ENCODE data around the gene SLC4A11. TPM values are rescaled to one million over a fixed set of nuclear protein-coding genes. Genes with fewer than 3 reads are reported as not detected.
"Not testable (repeated sequence)": the region's sequence is repeated elsewhere in the genome, so short reads cannot be mapped to it uniquely, and the experiment has no call there.

Gene SLC4A11
- polyA plus RNA-seq, 1 donor (not counting 4 experiments of a cell fraction or from before 2014, with no cell fraction given), result 4.7 TPM

DNA sequence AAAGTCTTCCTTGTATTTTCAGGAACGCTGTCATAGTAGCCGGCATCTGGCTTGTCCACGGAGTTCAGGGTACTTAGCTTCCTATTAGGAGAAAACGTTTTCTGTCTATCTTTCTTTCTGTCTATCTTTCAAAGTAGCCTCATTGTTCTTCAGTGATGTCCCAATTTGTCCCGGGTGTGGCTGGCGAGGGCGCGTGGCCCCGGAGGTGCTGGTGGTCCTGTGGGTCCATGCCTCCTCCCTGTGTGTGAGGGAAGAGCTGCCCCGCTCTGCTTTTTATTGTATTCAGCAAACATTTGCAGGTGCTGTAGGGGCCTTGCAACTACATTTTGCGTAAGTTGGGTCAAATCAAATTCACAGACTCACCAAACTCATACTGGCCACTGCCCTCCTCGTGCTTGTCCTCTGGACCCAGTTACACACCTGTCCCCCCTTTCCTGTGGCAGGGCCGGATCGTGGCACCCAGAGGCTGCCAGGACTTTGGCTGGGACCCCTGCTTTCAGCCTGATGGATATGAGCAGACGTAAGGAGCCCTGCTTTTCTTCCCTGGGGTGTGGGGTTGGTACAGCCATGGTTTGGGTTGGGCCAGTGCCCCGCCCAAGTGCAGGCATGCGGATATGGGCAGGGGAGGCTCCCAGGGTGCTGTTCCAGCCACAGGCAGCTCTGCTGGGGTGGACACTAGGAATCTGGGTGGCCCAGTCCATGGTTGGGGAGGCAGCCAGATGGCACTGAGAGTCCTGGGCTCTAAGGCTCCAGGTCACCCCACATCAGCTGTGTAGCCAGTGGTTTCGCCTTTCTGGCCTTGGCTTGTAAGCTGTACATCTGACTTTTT is 17.4 kb downstream of the SLC4A11 start:
- no peaks in the 10 kb centered on the region for H3K9me1 ChIP-seq (ENCODE audit: control insufficient read depth, extremely low read depth, insufficient read depth, low read length)
- peak overlapping the region; percentile 26 for H3K27ac ChIP-seq (ENCODE audit: control insufficient read depth, insufficient read depth, low read length)
- DNase-seq (ENCODE audit: low read depth, low spot score) (no peak), FAIRE-seq (no peak)
- no peak overlapping the region for H3K4me3 ChIP-seq (ENCODE audit: control insufficient read depth in 2 of 3, extremely low read depth in 1 of 3, insufficient read depth in 2 of 3, low read depth in 1 of 3, low read length in 3 of 3)
- no peaks in the 10 kb centered on the region for H4K20me1 ChIP-seq (ENCODE audit: control insufficient read depth, extremely low read depth, insufficient read depth, low read length)
- TF ChIP-seq, protein P1, sequence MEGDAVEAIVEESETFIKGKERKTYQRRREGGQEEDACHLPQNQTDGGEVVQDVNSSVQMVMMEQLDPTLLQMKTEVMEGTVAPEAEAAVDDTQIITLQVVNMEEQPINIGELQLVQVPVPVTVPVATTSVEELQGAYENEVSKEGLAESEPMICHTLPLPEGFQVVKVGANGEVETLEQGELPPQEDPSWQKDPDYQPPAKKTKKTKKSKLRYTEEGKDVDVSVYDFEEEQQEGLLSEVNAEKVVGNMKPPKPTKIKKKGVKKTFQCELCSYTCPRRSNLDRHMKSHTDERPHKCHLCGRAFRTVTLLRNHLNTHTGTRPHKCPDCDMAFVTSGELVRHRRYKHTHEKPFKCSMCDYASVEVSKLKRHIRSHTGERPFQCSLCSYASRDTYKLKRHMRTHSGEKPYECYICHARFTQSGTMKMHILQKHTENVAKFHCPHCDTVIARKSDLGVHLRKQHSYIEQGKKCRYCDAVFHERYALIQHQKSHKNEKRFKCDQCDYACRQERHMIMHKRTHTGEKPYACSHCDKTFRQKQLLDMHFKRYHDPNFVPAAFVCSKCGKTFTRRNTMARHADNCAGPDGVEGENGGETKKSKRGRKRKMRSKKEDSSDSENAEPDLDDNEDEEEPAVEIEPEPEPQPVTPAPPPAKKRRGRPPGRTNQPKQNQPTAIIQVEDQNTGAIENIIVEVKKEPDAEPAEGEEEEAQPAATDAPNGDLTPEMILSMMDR (optimal IDR thresholded peaks at IDR 0.05 in 1 of 3, IDR thresholded peaks at IDR 0.05 in 1 of 3, conservative IDR thresholded peaks at IDR 0.05 in 1 of 3; ENCODE audit: extremely low read depth in 1 of 3, insufficient read depth in 2 of 3, low read length in 3 of 3), result no peak
- TF ChIP-seq EZH2 (IDR thresholded peaks at IDR 0.05; ENCODE audit: low read length), result no peak
- no peak overlapping the region for H2AFZ ChIP-seq (ENCODE audit: control insufficient read depth, low read length)
- H3K9me3 ChIP-seq (ENCODE audit: control insufficient read depth, low read depth, low read length), result no peaks in the 10 kb centered on the region
- peaks cover 13% of the 10 kb centered on the region for H3K4me1 ChIP-seq (ENCODE audit: control insufficient read depth, extremely low read depth, insufficient read depth, low read length)
- peaks cover 16 to 22% of the 10 kb centered on the region in 2 experiments for H3K36me3 ChIP-seq (ENCODE audit: control insufficient read depth in 2 of 2, extremely low read depth in 1 of 2, insufficient read depth in 2 of 2, low read length in 2 of 2)
- peak overlapping the region; percentile 28 for H3K9ac ChIP-seq (ENCODE audit: control insufficient read depth, extremely low read depth, insufficient read depth, low read length)
- no peaks in the 10 kb centered on the region for H3K27me3 ChIP-seq (ENCODE audit: control insufficient read depth, extremely low read depth, insufficient read depth, low read length)
- H3K4me2 ChIP-seq (ENCODE audit: control insufficient read depth, extremely low read depth, insufficient read depth, low read depth, low read length), result no peak overlapping the region
- H3K79me2 ChIP-seq (ENCODE audit: control insufficient read depth, insufficient read depth, low read length), result no peaks in the 10 kb centered on the region
- dilution Hi-C loops (cut with MboI; ENCODE audit: extremely low pct_ligation_motif_present, low sequenced_read_pairs), result no loop called here

DNA sequence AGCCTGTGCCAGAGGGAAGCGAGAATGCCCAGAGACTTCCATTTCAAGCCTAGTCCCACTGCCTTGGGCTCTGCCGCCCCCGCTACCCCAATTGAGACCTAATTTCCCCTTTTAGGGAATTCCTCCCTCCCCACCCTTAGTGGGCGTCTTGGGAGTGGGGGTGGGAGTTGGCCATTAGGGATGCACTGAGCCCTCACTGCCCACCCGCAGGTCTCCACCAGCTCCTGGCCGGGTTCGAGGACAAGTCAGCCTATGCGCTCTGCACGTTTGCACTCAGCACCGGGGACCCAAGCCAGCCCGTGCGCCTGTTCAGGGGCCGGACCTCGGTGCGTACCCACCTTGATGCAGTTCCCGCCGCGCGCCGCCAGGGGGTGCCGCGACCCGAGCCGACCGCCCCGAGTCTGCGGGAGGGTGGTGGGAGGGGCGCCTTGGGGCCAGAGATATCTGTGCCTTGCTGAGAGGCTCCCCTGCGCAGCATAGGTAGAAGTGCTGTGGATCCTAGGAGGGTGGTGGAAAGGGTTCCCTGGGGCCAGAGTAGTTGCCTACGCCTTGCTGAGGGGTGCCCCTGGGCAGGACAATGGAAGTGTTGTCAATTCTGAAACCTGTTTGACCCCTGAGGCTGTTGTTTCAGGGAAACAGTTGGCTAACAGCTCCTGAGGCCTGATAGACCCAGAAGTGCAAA is 20.5 kb downstream of the SLC4A11 start:
- DNase-seq (ENCODE audit: low read depth, low spot score), result no peak
- no peak overlapping the region for H3K27ac ChIP-seq (ENCODE audit: control insufficient read depth, insufficient read depth, low read length)
- no peak for FAIRE-seq
- no peaks in the 10 kb centered on the region for H3K9me1 ChIP-seq (ENCODE audit: control insufficient read depth, extremely low read depth, insufficient read depth, low read length)
- H3K36me3 ChIP-seq (ENCODE audit: control insufficient read depth in 2 of 2, extremely low read depth in 1 of 2, insufficient read depth in 2 of 2, low read length in 2 of 2), result peaks cover 17 to 29% of the 10 kb centered on the region in 2 experiments
- no peaks in the 10 kb centered on the region for H3K79me2 ChIP-seq (ENCODE audit: control insufficient read depth, insufficient read depth, low read length)
- no peak for TF ChIP-seq EZH2 (IDR thresholded peaks at IDR 0.05; ENCODE audit: low read length)
- TF ChIP-seq, protein P1 (optimal IDR thresholded peaks at IDR 0.05 in 1 of 3, IDR thresholded peaks at IDR 0.05 in 1 of 3, conservative IDR thresholded peaks at IDR 0.05 in 1 of 3; ENCODE audit: extremely low read depth in 1 of 3, insufficient read depth in 2 of 3, low read length in 3 of 3), result peak; percentile 81 to 92 (median 88)
- no peak overlapping the region for H3K4me2 ChIP-seq (ENCODE audit: control insufficient read depth, extremely low read depth, insufficient read depth, low read depth, low read length)
- H3K27me3 ChIP-seq (ENCODE audit: control insufficient read depth, extremely low read depth, insufficient read depth, low read length), result no peaks in the 10 kb centered on the region
- dilution Hi-C loops (cut with MboI; ENCODE audit: extremely low pct_ligation_motif_present, low sequenced_read_pairs), result no loop called here
- H3K4me3 ChIP-seq (ENCODE audit: control insufficient read depth in 2 of 3, extremely low read depth in 1 of 3, insufficient read depth in 2 of 3, low read depth in 1 of 3, low read length in 3 of 3), result no peak overlapping the region
- no peak overlapping the region for H2AFZ ChIP-seq (ENCODE audit: control insufficient read depth, low read length)
- no peaks in the 10 kb centered on the region for H3K9me3 ChIP-seq (ENCODE audit: control insufficient read depth, low read depth, low read length)
- H3K9ac ChIP-seq (ENCODE audit: control insufficient read depth, extremely low read depth, insufficient read depth, low read length), result no peak overlapping the region
- H4K20me1 ChIP-seq (ENCODE audit: control insufficient read depth, extremely low read depth, insufficient read depth, low read length), result no peaks in the 10 kb centered on the region
- H3K4me1 ChIP-seq (ENCODE audit: control insufficient read depth, extremely low read depth, insufficient read depth, low read length), result peaks cover 7% of the 10 kb centered on the region

DNA sequence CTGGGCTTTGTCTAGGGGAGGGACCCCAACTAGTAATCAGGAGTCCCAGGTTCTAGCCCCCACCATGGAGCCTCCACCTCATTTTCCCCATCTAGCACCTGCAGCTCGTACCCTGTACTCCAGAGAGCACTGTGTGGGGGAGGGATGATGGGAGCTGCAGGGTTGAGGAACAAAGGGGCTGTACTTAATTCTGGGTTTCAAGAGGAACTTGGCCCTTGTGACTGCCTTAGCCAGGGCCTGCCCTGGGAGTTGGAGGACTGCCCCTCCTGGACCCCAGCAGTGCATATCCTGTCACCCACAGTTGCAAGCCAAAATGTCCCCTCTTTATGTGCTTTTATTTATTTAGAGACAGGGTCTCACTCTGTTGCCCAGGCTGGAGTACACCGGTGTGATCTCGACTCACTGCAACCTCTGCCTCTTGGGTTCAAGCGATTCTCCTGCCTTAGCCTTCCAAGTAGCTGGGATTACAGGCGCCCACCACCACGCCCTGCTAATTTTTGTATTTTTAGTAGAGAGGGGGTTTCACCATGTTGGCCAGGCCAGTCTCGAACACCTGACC is 23.6 kb downstream of the SLC4A11 start:
- DNase-seq (ENCODE audit: low read depth, low spot score); H3K9me3 ChIP-seq (ENCODE audit: control insufficient read depth, low read depth, low read length); H3K27me3 ChIP-seq (ENCODE audit: control insufficient read depth, extremely low read depth, insufficient read depth, low read length); H3K4me1 ChIP-seq (ENCODE audit: control insufficient read depth, extremely low read depth, insufficient read depth, low read length); dilution Hi-C loops (cut with MboI; ENCODE audit: extremely low pct_ligation_motif_present, low sequenced_read_pairs); H3K9me1 ChIP-seq (ENCODE audit: control insufficient read depth, extremely low read depth, insufficient read depth, low read length); H2AFZ ChIP-seq (ENCODE audit: control insufficient read depth, low read length); H3K9ac ChIP-seq (ENCODE audit: control insufficient read depth, extremely low read depth, insufficient read depth, low read length); H4K20me1 ChIP-seq (ENCODE audit: control insufficient read depth, extremely low read depth, insufficient read depth, low read length); H3K27ac ChIP-seq (ENCODE audit: control insufficient read depth, insufficient read depth, low read length); H3K4me3 ChIP-seq (ENCODE audit: control insufficient read depth in 2 of 3, extremely low read depth in 1 of 3, insufficient read depth in 2 of 3, low read depth in 1 of 3, low read length in 3 of 3); H3K4me2 ChIP-seq (ENCODE audit: control insufficient read depth, extremely low read depth, insufficient read depth, low read depth, low read length); FAIRE-seq: not testable (repeated sequence)
- peaks cover 23% of the 10 kb centered on the region for H3K79me2 ChIP-seq (ENCODE audit: control insufficient read depth, insufficient read depth, low read length)
- H3K36me3 ChIP-seq (ENCODE audit: control insufficient read depth in 2 of 2, extremely low read depth in 1 of 2, insufficient read depth in 2 of 2, low read length in 2 of 2), result peaks cover 19 to 22% of the 10 kb centered on the region in 2 experiments

Measured in keratinocyte (primary cell).